GM23248 (cell line): Measurements from ENCODE around the gene SSBP2.

Experiments used
- EZH2 ChIP-seq: fragments of 200-600 bp; sonication (generic); IDR thresholded peaks from 2 replicates; pipeline ENCODE4 v1.6.1; 2018; ENCODE audit warnings: antibody characterized with exemption, mild to moderate bottlenecking; ENCODE audit not compliant: insufficient read depth, poor library complexity, severe bottlenecking
- EZH2phosphoT487 ChIP-seq: fragments of 200-600 bp; sonication (generic); IDR thresholded peaks from 2 replicates; pipeline ENCODE4 v1.6.1; 2018; ENCODE audit warnings: antibody characterized with exemption, moderate library complexity, mild to moderate bottlenecking, low read depth; ENCODE audit not compliant: insufficient read depth

- TF ChIP-seq EZH2 = no peak
- no peak for TF ChIP-seq EZH2phosphoT487
Measured at GRCh38 chr5:81749192-81749560, 1.7 kb downstream of the SSBP2 start.
